ENCODE data around the gene CEBPZOS. TPM values are rescaled to one million over a fixed set of nuclear protein-coding genes. Genes with fewer than 3 reads are reported as not detected.
"Not testable (repeated sequence)": the region's sequence is repeated elsewhere in the genome, so short reads cannot be mapped to it uniquely, and the experiment has no call there.

Gene CEBPZOS
- total RNA-seq, 4 donors from 2014 or later, result 14.1 to 23.7 (median 20.1) TPM

DNA sequence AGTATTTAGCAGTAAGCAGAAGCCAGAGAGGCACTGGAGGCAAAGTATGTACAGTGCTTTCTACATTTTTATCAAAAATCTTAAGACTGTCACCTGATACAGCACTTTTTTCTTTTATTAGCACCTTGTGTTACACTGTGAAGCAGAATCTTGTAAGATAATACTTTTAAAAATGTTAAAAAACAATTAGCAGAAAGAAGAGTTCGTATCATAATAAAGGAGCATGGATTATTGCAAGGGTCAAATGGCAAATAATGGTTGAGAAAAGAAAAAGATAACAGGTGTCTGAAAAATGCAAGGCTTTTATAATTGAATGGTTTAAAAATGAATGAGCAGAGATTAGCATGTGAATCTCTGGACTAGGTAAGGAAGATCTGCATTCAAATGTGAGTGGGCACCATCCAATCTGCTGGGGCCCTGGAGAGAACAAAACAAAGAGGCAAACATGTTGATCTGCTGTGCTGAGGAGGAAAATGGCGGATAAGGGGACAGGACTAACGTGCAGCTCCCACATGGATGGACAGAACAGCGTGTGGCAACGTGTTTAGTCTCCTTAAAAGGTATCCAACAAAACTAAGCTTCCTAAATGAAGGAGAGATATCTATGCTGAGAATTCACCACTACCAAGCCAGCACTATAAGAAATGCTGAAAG, 9.5 kb downstream of the CEBPZOS start:
- DNase-seq (ENCODE audit: low spot score) (no peak), ATAC-seq (ENCODE audit: low FRiP score) (no peak)
- TF ChIP-seq, protein P1, sequence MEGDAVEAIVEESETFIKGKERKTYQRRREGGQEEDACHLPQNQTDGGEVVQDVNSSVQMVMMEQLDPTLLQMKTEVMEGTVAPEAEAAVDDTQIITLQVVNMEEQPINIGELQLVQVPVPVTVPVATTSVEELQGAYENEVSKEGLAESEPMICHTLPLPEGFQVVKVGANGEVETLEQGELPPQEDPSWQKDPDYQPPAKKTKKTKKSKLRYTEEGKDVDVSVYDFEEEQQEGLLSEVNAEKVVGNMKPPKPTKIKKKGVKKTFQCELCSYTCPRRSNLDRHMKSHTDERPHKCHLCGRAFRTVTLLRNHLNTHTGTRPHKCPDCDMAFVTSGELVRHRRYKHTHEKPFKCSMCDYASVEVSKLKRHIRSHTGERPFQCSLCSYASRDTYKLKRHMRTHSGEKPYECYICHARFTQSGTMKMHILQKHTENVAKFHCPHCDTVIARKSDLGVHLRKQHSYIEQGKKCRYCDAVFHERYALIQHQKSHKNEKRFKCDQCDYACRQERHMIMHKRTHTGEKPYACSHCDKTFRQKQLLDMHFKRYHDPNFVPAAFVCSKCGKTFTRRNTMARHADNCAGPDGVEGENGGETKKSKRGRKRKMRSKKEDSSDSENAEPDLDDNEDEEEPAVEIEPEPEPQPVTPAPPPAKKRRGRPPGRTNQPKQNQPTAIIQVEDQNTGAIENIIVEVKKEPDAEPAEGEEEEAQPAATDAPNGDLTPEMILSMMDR (IDR thresholded peaks at IDR 0.05), result no peak

DNA sequence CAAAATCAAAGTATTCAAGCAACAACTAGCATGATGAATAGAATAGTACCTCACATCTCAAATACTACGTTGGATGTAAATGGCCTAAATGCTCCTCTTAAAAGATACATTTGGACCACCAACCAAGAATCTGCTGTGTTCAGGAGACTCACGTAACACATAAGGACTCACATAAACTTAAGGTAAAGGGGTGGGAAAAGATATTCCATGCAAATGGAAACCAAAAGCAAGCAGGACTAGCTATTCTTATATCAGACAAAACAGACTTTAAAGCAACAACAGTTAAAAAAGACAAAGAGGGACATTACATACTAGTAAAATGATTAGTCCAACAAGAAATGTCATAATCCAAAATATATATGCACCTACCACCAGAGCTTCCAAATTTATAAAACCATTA, 10.5 kb downstream of the CEBPZOS start:
- not testable (repeated sequence) for DNase-seq (ENCODE audit: low spot score); ATAC-seq (ENCODE audit: low FRiP score)

DNA sequence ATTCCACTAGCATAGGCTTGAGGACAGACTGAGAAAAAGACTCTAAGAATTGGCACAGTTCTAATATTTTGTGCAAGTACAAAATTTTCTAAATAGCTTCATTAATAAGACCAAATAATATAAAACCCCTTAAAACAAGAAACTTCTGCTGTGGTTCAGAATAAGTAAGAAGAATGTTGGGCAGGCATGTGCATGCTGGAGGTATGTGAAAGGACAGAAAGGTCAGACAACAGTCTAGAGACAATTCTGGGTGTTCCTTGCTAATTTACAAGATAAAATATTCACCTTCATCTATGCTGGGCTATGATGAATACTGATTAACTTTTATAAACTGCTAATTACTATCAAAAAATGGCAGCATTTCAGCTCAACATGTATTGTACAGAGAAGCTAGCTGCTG, 14.9 kb downstream of the CEBPZOS start:
- no peak for ATAC-seq (ENCODE audit: low FRiP score)
- TF ChIP-seq, protein P1 (IDR thresholded peaks at IDR 0.05), result no peak
- DNase-seq (ENCODE audit: low spot score), result no peak

DNA sequence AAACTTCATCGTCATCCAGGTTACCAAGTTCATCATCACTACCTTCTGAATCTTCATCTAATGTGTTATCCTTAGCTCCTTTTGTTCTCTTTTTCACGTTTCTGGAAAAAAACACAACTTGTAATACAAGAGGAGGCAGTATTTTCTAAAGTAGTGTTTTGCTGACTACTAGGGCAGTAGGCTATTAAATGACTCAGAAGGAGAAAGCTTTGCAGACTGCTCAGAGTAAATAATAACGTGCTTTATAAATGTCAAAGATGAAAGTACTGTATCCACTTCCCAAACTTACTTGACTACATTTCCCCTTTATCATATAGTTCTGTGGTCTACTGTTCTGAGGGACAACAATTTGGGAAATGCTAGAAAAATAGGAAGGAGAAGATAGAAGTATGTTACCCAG, 15.6 kb downstream of the CEBPZOS start:
- ATAC-seq (ENCODE audit: low FRiP score) (no peak), DNase-seq (ENCODE audit: low spot score) (no peak)
- TF ChIP-seq, protein P1 (IDR thresholded peaks at IDR 0.05), result no peak

DNA sequence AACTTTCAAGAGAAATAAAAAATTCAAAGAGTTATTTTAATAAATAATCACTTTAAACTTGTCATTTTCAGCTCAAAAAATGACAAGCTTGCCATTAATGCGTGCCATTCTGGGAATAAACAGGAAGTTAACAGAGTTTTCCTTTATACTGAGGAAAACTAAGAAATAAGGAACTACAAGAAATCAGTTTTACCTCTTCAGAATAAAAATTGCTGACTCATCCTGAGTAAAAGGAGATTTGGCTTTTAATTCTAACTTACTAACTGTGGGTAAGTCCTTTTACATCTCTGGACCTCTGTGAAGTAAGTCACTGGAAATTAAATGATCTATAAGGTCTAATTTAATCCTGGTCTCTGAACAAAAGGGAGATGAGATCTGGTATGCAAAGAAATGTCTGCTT, 19.0 kb downstream of the CEBPZOS start:
- no peak for ATAC-seq (ENCODE audit: low FRiP score)
- TF ChIP-seq, protein P1 (IDR thresholded peaks at IDR 0.05), result no peak
- DNase-seq (ENCODE audit: low spot score), result no peak

DNA sequence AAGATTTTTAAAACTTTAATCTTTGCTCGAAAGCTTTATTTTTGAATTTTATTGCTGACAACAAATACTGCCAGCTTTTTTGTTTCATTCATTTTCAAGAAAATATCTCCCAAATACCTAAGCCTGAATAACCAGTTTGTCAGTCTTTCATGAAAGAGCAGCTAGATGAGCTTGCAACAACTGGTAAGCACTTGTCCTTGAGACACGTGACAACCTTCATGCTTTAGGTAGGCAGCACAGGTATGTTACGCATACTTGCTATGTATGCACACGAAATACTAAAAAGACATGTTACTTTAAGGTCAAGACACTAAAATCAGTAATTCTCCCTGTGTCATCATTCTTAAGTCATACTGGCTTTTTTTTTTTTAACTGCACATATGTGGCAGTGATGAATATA, 22.8 kb downstream of the CEBPZOS start:
- TF ChIP-seq, protein P1 (IDR thresholded peaks at IDR 0.05), result no peak
- no peak for ATAC-seq (ENCODE audit: low FRiP score)
- DNase-seq (ENCODE audit: low spot score), result no peak

DNA sequence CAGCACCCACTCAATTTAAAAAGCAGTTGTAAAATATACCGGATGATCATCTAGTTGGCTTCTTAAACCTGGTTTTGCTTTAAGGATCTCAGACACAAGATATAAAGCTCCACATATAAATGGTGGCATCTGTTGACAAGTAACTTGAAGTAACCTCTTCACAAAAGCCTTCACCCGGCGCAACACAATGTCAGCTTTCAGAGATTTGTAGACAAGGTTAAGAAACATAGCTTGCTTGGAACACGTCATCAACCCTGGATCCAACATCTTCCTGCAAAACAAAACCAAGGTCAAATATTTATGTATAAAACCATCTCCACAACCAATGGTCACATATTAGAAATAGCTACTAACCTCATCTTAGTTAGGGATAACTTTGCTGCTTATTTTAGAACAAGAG, 26.8 kb downstream of the CEBPZOS start:
- ATAC-seq (ENCODE audit: low FRiP score) (no peak), DNase-seq (ENCODE audit: low spot score) (no peak)
- TF ChIP-seq, protein P1 (IDR thresholded peaks at IDR 0.05), result no peak
